ENCODE results near the gene SERPINB3. TPM values are rescaled to one million over a fixed set of nuclear protein-coding genes. Genes with fewer than 3 reads are reported as not detected.
"Not testable (repeated sequence)": the region's sequence is repeated elsewhere in the genome, so short reads cannot be mapped to it uniquely, and the experiment has no call there.

Gene SERPINB3
- total RNA-seq, 1 donor from 2014 or later = not detected

DNA sequence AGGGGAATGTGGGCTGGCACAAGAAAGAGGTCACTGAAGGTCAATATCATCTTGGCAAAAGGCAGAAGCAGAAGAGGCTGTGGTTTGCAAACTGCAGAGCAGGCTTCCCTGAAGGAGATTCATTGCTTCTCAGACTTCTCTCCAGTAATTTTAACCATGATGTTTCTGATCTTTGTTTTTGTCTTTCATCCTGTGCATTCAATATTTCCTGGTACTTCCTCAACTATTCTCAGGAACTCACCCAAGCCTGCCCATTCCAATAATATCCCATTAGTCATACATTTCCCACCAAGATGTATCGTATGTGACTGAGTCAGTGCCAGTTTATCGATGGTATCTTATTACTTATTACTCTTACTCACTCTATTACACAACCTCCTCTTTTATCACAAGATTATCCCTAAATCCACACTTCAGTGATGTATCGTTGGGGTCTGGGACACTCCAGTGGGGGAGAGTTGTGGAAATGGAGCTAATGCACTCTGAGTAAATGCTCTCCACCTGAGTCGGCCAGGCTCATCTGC lies 20.5 kb downstream of the SERPINB3 start:
- not testable (repeated sequence) for H3K27me3 Mint-ChIP-seq; H3K9me3 Mint-ChIP-seq (ENCODE audit: low read depth); H3K4me3 Mint-ChIP-seq (ENCODE audit: low read depth); H3K36me3 Mint-ChIP-seq (ENCODE audit: insufficient read depth); H3K27ac Mint-ChIP-seq; H3K4me1 Mint-ChIP-seq (ENCODE audit: low read depth); DNase-seq (ENCODE audit: low spot score, unreplicated experiment)

GRCh38 chr18:63637703-63638102 lies 24.0 kb downstream of the SERPINB3 start:
- no peaks in the 10 kb centered on the region for H3K9me3 Mint-ChIP-seq (ENCODE audit: low read depth)
- H3K4me3 Mint-ChIP-seq (ENCODE audit: low read depth) = no peak overlapping the region
- no peaks in the 10 kb centered on the region for H3K27me3 Mint-ChIP-seq
- H3K4me1 Mint-ChIP-seq (ENCODE audit: low read depth) = no peaks in the 10 kb centered on the region
- no peaks in the 10 kb centered on the region for H3K36me3 Mint-ChIP-seq (ENCODE audit: insufficient read depth)
- TF ChIP-seq, protein P1, sequence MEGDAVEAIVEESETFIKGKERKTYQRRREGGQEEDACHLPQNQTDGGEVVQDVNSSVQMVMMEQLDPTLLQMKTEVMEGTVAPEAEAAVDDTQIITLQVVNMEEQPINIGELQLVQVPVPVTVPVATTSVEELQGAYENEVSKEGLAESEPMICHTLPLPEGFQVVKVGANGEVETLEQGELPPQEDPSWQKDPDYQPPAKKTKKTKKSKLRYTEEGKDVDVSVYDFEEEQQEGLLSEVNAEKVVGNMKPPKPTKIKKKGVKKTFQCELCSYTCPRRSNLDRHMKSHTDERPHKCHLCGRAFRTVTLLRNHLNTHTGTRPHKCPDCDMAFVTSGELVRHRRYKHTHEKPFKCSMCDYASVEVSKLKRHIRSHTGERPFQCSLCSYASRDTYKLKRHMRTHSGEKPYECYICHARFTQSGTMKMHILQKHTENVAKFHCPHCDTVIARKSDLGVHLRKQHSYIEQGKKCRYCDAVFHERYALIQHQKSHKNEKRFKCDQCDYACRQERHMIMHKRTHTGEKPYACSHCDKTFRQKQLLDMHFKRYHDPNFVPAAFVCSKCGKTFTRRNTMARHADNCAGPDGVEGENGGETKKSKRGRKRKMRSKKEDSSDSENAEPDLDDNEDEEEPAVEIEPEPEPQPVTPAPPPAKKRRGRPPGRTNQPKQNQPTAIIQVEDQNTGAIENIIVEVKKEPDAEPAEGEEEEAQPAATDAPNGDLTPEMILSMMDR (IDR thresholded peaks at IDR 0.05; ENCODE audit: unreplicated experiment) = no peak
- no peak overlapping the region for H3K27ac Mint-ChIP-seq
- no peak for DNase-seq (ENCODE audit: low spot score, unreplicated experiment)

GRCh38 chr18:63627819-63628218 lies 33.9 kb downstream of the SERPINB3 start:
- no peaks in the 10 kb centered on the region for H3K4me1 Mint-ChIP-seq (ENCODE audit: low read depth)
- no peak overlapping the region for H3K27ac Mint-ChIP-seq
- no peaks in the 10 kb centered on the region for H3K27me3 Mint-ChIP-seq
- DNase-seq (ENCODE audit: low spot score, unreplicated experiment) = no peak
- peaks cover 1% of the 10 kb centered on the region for H3K36me3 Mint-ChIP-seq (ENCODE audit: insufficient read depth)
- TF ChIP-seq, protein P1 (IDR thresholded peaks at IDR 0.05; ENCODE audit: unreplicated experiment) = no peak
- H3K4me3 Mint-ChIP-seq (ENCODE audit: low read depth) = no peak overlapping the region
- peaks cover 34% of the 10 kb centered on the region for H3K9me3 Mint-ChIP-seq (ENCODE audit: low read depth)

DNA sequence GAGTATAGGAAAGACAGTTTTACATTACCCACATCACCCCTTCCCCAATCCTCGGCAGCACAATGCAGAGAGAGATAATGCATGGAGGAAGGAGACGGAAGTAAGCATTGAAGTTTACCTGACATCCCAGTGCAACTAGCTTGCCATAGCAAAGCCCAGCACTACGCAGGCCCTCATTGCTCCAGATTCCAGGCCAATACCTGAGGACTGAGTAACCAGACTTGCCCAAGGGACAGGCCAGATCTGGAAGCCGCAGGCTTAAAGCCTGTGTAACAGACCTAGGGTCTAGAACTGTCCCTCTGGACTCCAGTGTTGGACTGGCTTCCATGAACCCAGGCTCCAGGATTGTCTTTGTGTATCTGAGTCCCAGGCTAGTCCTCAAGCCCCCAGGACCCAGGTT lies 35.3 kb downstream of the SERPINB3 start:
- Mint-ChIP-seq H3K36me3 (ENCODE audit: insufficient read depth) (peaks cover 1% of the 10 kb centered on the region), H3K4me1 (ENCODE audit: low read depth) (no peaks in the 10 kb centered on the region), H3K27me3 (no peaks in the 10 kb centered on the region), H3K27ac (no peak overlapping the region), H3K4me3 (ENCODE audit: low read depth) (no peak overlapping the region), H3K9me3 (ENCODE audit: low read depth) (peaks cover 34% of the 10 kb centered on the region)
- TF ChIP-seq, protein P1 (IDR thresholded peaks at IDR 0.05; ENCODE audit: unreplicated experiment) = no peak
- no peak for DNase-seq (ENCODE audit: low spot score, unreplicated experiment)

DNA sequence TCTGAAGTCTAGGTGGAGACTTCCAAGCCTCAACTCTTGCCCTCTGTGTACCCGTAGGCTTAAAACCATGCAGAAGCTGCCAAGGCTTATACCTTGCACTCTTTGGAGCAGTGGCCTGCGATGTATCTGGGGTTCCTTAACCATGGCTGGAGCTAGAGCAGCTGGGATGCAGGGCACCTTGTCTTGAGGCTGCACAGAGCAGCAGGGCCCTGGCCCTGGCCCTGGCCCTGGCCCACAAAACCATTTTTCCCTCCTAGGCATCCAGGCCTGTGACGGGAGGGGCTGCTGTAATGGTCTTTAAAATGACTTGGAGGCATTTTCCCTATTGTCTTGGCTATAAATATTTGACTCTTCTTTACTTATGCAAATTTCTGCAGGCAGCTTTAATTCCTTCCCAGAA lies 36.8 kb downstream of the SERPINB3 start:
- TF ChIP-seq, protein P1 (IDR thresholded peaks at IDR 0.05; ENCODE audit: unreplicated experiment) = no peak
- Mint-ChIP-seq H3K4me1 (ENCODE audit: low read depth) (no peaks in the 10 kb centered on the region), H3K4me3 (ENCODE audit: low read depth) (no peak overlapping the region), H3K27me3 (no peaks in the 10 kb centered on the region), H3K36me3 (ENCODE audit: insufficient read depth) (peaks cover 1% of the 10 kb centered on the region), H3K27ac (no peak overlapping the region), H3K9me3 (ENCODE audit: low read depth) (peaks cover 39% of the 10 kb centered on the region)
- DNase-seq (ENCODE audit: low spot score, unreplicated experiment) = no peak

DNA sequence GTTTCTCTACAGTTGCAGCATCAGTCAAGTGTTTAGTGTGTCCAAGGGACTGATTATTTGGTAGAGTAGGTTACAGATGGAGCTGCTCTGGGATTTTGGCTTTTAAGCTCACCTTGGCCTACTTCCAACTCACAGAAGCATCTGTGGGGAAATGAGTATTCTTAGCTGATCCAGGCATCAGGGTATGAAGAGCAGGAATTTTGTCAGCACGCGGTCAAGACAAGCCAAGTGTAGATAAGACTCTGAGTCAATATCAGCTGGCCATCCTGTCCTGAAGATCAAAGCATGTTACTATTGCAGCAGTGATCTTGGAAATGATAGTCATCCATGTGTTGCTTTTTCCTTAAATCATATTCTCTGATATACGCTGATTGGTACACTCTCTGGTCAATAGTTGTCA lies 42.0 kb downstream of the SERPINB3 start:
- Mint-ChIP-seq H3K4me1 (ENCODE audit: low read depth) (peaks cover 2% of the 10 kb centered on the region), H3K9me3 (ENCODE audit: low read depth) (peaks cover 14% of the 10 kb centered on the region), H3K27me3 (no peaks in the 10 kb centered on the region), H3K36me3 (ENCODE audit: insufficient read depth) (no peaks in the 10 kb centered on the region), H3K4me3 (ENCODE audit: low read depth) (no peak overlapping the region), H3K27ac (no peak overlapping the region)
- TF ChIP-seq, protein P1 (IDR thresholded peaks at IDR 0.05; ENCODE audit: unreplicated experiment) = no peak
- DNase-seq (ENCODE audit: low spot score, unreplicated experiment) = no peak
